Measurements from ENCODE around the gene ALOXE3.

Gene ALOXE3

DNA sequence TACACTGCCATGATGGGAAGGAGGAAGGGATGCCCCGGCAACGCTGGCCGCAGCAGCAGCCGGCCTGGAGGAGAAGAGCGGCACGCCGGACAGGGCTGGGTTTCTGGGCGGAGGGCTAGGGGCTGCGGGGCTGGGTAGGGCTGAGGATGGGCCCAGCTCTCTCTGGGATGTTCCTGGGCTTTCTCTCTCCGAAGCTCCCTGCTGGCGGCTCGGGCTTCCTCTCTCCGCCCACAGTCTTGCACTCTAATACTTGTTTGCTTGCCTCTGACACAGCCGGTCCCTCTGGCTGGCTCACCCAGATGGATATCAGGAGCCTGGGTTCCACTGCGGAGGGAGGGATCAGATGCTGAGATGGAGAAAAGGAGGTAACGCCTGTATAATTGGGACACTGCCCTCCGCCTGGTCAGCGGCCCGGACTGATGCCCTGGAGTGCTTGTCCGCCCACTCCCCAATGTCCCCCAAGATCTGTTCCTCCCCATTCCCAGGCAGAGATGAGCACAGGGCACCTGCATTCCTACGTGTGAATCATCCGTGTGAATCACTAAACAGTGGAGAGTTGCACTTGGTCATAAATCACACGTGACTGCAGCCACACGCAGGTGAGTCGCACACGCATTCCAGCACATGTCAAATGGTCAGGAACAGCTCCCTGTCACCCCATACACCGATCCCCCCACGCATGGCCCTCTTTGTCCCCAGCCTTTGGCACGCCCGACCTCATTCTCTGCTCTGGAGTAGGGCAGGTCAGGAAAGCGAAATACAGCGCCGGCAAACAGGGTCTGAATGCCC is at the start of gene ALOXE3:
Gene ALOXE3 (minus strand): TSS at position 535 of the 789 bp plus-strand sequence. CDS start 524 bp downstream, at position 11.
- peak; percentile 62 to 65 (median 63) for DNase-seq

DNA sequence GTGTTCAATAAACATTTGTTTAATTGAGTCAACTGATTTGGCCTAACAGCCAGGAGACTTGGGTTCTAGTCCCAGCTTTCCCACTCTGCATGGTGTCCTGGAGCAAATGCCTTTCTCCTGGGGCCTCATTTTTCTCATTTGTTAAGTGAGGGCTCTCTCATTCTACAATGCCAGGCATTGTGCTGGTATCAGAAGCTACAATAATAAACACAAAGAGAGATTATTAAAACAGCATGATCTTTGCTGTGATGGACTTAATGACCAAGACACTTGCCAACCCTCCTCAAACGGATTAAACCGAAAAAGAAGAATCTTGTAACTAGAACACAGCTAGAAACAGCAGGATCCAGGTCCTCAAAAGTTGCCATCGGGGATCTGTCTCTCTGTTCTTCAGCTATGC is 49.2 kb upstream of the ALOXE3 start:
- no peak for DNase-seq

DNA sequence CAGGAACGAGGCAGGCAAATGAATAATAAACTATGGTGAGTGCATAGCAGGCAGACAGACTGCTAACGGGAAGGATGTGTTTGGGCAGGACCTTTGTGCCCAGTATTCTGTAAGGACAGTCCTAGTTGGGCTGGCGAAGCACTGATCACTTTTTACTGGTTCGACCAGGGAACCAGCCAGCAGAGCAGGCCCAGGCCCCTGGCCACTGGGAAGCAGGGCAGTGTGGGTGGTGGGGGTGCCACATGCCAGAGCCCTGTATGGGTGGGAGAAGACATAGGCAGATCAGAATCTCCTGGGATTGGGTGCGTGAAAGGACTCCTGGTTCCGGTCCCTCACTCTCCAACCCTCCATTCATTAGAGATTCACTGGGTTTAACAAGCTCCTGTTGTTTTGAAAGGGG is 48.4 kb upstream of the ALOXE3 start:
- no peak for DNase-seq

GRCh38 chr17:8164815-8165131 is 46.5 kb upstream of the ALOXE3 start:
- no peak for DNase-seq

- peak; percentile 79 to 87 (median 84) for DNase-seq
Observed at GRCh38 chr17:8163978-8164814, 45.9 kb upstream of the ALOXE3 start.

GRCh38 chr17:8162997-8163977 is 45.0 kb upstream of the ALOXE3 start:
- no peak for DNase-seq

DNA sequence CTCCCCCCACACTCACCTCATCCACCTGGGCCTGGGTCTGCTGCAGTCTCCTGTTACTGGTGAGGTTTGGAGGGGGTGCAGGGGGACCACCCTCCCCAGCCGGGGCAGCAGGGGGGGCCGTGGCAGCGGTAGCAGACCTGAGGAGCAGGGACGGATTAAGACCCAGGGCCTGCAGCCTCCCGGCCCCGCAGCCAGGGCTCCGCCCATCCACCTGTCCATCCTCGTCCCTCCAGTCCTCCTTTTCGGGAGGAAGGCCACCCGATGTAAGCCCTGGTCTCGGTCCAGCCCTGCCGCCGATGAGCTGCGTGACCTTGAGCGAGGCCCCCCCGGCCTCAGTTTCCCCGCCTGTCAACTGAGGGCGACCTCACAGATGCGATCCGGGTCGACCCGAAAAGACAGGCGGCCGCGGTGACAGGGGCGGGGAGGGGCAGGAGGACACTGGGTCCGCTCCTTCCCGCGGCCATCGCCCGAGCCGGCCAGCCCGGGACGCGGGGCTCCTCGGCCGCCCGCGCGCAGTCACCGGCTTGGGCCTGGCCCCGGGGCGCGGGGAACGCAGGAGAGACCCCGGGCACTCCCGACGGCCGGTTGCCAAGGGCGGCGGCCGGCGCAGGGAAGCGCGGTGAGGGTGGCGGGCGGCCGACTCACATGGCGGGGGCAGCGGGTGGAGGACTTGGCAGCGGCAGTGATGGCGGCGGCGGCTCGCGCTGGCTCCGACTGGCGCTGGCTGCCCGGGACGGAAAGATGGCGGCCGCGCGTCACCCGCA is 44.1 kb upstream of the ALOXE3 start, which contains the start of gene VAMP2:
Gene VAMP2 (minus strand): TSS at position 716 of the 764 bp plus-strand sequence. CDS start 69 bp downstream, at position 647.
- peak; percentile 81 to 94 (median 88) for DNase-seq

DNA sequence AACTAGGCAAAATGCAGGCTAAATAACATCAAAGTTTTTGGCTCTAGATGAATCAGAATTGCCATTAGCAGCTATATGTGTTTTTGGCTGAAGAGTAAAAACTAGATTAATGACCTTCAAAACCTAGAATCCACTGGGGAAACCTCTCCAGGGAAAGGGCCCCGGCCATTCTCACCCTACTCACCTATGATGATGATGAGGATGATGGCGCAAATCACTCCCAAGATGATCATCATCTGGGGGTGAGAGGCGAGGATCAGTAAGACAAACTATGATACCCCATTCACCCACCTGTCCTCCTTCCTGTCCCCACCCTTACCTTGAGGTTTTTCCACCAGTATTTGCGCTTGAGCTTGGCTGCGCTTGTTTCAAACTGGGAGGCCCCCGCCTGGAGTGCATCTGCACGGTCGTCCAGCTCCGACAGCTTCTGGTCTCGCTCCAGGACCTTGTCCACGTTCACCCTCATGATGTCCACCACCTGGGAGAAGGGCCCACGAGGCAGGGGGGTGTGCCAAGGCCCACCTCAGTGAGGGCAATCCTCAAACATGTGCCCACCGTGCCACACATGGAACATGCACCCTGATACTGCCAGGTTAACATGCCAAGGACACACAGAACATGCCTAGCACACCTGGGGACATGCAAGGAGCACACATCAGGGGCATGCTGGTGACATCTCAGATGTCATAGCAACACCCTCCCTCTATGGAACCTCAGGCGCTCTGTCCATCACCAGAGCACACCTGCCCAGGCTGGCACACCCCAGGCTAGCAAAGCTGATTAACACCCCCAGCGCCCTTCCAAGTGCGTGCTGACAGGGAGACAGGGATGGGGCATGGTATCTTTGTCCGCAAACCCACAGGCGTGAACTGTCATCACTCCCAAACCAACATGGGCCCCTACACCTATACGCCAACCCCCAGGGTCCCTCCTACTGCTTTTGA is 43.2 kb upstream of the ALOXE3 start:
- DNase-seq = no peak

DNA sequence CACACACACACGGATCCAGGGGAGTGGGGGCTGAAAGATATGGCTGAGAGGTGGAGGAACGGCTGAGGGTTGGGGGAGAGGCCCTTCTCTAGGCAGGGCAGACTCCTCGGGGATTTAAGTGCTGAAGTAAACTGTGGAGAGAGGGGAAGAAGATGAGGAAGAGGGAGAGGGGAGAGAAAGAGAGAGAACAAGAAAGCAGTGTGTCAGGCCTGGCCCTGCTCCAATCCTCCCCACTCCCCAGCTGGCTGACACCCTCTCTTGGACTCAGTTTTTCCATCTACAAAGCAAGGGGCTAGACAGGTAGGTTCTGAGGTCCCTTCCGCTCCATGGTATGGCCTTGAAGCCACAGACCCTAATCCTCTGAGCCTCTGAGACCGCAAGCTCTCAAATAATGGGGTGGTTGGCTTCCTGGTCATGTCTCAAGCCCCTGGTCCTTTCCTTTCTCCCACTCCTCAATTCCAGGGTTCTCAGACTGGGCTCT is 42.5 kb upstream of the ALOXE3 start:
- no peak for DNase-seq

DNA sequence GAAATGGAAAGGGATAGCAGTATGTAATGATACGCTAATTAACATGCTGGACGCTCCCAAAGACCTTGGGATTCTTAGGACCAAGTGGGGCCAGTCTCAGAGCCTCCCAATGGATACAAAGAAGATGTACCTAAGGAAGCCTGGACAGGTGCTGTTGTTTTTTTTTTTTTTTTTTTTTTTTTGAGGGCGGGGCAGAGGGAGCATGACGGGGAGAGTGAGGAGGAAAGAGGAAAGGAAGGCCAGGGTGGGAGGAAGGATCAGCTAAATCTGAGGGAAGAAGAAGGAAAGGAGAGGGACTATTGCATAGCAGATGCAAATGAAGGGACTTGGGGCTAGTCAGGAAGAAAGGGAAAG is 41.9 kb upstream of the ALOXE3 start:
- peak in 1 of 3 donors; percentile 13 for DNase-seq

GRCh38 chr17:8159459-8160223 is 41.3 kb upstream of the ALOXE3 start:
- DNase-seq = no peak

GRCh38 chr17:8159032-8159400 is 40.7 kb upstream of the ALOXE3 start:
- no peak for DNase-seq

DNA sequence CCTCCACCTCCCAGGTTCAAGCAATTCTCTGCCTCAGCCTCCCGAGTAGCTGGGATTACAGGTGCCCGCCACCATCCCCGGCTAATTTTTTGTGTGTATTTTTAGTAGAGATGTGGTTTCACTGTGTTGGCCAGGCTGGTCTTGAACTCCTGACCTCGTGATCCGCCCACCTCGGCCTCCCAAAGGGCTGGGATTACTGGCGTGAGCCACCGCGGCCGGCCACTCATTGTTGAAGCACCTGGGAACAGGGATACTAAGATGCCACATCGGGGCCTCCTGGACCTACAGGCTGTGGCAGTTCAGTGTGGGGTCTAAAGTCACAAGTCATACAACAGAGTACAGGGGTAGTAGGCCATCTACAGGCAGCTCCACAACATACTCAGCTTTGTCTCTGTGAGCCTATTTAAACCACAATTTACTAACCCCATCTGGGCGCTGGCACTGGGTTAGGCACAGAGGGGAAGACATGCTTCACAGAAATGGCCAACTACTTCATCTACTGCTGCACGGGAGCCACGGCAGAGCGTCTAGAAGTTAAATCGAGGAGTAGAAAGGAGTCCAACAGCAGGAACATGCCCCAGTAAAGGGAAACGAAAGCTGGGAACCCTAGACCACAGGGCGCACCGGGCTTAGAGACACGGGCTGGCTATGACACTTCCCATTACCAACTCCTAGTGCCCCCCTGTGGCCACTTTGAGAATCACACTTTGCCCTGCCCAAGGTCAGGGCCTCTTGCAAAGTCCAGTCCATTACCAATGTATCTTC is 40.1 kb upstream of the ALOXE3 start:
- DNase-seq = peak; percentile 94 to 97 (median 97)

DNA sequence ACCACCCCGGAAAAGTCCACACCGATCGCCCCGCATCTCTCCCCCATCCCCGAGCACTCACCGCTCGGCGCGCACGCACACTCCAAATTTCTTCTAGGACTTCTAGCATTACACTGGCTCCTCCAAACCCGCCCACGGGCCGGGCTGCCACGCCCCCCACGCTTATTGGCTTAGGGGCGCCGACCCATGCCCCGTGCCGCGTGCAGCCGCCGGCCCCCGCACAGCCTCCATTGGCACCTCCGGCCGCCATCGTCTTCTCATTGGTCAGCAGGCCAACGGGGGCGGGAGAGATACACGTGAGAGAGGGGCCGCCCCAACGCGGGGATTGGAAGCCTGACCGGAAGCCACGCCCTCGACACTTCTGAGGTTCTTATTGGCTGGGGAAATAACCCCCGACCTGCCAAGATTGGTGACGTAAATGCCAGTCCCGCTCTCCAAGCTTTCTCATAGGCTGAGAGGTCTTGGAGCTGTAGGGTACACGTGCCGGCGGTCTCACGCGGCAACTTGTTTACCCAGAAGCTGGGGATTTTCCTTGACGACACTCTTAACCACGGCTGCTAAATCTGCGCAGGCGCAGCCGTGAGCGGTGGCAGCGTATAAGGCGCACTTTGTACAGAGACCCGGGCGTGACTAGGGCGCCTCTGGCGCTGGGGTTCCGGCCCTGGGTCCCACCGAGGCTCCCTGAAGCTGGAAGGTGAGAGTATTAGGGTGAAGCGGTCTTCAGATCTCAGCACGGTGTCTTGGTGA is 38.1 kb upstream of the ALOXE3 start:
- peak; percentile 99 to 100 (median 100) for DNase-seq

GRCh38 chr17:8155996-8156245 is 37.6 kb upstream of the ALOXE3 start:
- DNase-seq = no peak

- DNase-seq = no peak
Observed at GRCh38 chr17:8155231-8155995, 37.1 kb upstream of the ALOXE3 start.

GRCh38 chr17:8154608-8155155 is 36.4 kb upstream of the ALOXE3 start:
- DNase-seq = no peak
